GM12865 (cell line): ENCODE measurements around the gene LKAAEAR1.

Experiments
- DNase-seq: peaks from one replicate; pipeline ENCODE4 v3.0.0; 2010; ENCODE audit warnings: low read depth
- H3K4me3 ChIP-seq: 2 replicates; pipeline ENCODE4 v1.5.1; 2011; ENCODE audit warnings: mild to moderate bottlenecking, low read depth, low read length, control low read depth
- TF ChIP-seq, protein P1 (sequence below): IDR thresholded peaks from 2 replicates; pipeline ENCODE4 v1.5.1; 2011; ENCODE audit warnings: low read length, control low read depth, low read depth, inconsistent platforms; ENCODE audit not compliant: insufficient read depth; ENCODE audit errors: missing control alignments

LKAAEAR1 gene

DNA sequence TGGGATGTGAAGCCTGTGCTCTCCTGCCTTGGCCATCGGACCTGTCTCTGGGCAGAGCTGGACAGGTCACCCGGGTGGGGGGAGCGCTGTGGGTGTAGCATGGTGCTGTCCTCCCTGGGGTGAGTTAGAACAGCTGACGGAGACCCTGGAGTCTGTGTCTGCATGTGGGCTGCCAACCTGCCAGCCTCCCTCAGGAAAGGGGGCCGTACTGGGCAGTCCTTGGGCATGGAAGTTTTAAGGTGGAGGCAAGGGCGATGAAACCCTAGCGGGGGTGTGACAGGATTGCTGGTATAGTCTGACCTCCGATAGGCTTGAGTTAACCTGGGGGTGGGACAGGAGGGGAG is 37.2 kb downstream of the LKAAEAR1 start:
- no peak for DNase-seq
- H3K4me3 ChIP-seq: no peak overlapping the region
- TF ChIP-seq, protein P1, sequence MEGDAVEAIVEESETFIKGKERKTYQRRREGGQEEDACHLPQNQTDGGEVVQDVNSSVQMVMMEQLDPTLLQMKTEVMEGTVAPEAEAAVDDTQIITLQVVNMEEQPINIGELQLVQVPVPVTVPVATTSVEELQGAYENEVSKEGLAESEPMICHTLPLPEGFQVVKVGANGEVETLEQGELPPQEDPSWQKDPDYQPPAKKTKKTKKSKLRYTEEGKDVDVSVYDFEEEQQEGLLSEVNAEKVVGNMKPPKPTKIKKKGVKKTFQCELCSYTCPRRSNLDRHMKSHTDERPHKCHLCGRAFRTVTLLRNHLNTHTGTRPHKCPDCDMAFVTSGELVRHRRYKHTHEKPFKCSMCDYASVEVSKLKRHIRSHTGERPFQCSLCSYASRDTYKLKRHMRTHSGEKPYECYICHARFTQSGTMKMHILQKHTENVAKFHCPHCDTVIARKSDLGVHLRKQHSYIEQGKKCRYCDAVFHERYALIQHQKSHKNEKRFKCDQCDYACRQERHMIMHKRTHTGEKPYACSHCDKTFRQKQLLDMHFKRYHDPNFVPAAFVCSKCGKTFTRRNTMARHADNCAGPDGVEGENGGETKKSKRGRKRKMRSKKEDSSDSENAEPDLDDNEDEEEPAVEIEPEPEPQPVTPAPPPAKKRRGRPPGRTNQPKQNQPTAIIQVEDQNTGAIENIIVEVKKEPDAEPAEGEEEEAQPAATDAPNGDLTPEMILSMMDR: no peak

DNA sequence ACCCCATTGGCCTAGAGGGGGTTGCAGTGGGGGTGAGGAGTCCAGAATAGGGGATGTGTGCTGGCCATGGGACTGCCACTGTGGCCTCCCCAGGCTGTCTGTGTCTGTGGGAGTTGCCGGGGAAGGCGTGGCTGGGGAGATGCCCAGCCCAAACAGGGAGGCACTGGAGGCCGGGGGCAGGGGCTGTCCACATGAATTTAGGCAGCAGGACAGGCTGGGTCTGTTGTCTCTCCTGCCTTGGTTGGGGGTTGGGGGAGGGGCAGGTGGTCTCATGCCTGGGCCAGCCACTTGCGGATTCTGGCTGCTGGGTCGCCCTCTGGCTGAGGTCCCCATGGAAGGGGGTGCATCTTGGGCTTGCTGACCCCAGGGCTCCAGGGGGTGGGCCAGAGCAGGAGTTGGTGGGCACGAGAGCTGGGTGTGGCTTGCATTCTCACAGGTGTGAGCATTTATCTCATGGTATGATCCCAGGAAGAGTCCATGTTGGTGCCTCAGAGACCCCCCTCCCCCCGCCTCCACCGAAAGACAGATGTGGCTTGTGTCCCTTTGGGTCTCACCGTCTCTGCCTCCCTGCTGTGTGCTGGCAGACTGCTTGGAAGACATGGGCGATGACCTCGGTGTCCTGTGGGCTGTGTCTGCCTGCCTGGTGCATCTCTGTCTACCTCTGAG is 38.7 kb downstream of the LKAAEAR1 start:
- no peak overlapping the region for H3K4me3 ChIP-seq
- DNase-seq: no peak
- TF ChIP-seq, protein P1: no peak

DNA sequence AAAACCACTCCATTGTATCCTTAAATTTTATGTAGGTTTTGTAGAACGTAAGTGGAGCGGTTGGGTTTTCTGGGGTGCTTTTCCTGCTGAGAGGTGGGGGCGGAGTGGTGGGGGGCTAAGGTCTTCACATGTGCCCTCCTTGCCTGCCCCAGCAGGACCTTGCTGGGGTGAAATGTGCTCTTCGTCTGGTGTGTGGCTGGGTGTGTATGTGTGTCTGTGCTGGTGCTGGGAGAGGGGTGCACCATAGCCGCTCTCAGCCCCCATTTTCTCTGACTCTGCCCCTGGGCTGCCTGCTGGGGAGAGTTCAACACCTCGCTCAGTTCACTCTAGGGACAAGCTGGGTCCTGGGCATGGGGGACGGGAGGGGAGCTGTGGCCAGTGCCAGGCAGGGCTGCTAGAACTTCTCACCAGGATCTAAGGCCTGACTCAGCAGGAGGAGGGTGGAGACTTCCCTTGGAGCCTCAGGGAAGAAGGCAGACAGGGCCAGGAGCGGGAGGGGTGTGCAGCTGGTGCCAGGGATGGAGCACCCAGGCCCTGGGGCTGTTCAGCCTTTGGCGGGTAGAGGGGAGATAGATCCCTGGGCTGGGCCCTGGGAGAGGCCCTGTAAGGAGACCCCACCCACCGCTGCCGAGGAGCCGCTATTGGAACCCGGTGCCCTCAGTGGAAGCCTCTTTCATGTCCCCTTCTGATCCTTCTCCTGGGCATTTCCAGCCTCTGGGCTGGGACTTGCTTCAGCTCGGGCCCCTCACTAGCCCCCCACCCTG is 39.5 kb downstream of the LKAAEAR1 start:
- H3K4me3 ChIP-seq: no peak overlapping the region
- TF ChIP-seq, protein P1: no peak
- no peak for DNase-seq

DNA sequence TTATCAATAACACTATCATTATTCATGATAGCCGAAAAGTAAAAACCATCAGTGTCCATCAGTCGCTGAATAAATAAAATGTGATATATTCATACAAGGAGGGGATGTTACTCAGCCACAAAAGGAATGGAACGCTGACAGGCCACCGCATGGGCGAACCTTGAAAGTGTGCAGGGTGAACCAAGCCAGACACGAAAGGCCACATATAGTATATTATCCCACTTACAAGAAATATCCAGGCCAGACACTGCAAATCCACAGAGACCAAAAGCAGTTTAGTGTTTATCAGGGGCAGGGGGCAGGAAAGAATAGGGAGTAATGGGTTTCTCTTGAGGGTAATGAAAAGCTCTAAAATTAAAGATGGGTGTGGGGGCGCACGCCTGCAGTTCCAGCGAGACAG is 40.4 kb downstream of the LKAAEAR1 start:
- TF ChIP-seq, protein P1: no peak
- DNase-seq: no peak

DNA sequence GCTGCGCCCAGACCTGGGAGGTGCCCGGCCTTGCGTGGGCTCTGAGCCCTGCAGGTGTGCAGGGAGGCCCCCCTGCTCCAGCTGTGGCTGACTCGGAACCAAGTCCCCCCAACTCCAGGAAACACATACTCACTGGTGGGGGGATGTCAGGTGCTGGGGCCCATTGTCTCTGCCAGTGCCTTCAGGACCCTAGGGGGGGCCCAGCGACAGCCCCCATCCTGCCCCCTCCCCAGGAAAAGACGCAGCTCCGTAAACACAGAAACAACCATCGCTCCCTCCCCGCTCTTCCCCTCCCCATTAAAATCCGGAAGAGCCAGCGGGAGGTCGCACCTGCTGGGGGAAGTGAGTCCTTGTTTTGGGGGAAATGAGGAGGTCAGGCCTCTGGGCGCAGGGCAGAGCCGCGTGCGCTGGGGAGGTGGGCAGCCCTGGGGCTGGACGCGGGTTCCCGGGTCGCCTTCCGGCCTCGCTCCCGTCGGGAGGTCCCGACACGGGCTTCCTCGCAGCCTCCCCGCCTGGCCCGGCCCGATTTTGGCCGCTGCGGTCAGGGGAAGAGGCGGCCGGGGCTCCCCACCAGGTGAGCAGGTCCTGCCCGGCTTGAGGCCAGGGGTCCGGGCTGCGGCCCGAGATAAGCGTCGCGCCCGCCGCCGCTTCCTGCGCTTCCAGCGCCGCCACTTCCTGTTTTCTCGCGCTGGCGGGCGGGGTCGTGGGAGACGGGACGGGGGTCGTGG is 42.0 kb downstream of the LKAAEAR1 start:
- TF ChIP-seq, protein P1: no peak
- peak overlapping the region; percentile 61 for H3K4me3 ChIP-seq
- peak; percentile 59 for DNase-seq

More for the DNA sequence above, 40.4 kb downstream of the LKAAEAR1 start:
- H3K4me3 ChIP-seq: no peak overlapping the region

DNA sequence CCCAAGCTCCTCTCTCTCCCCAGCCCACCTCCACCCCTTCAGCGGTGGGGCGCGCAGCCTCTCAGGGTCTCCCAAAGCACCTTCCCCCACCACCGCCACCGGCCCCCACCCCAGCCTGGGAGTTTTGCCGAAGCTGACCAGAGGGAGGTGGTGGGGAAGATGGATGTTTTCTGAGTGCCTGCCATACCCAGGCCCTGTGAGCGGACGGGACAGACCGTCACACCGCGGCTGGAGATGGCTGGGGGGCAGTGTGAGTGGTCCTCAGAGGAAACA is 42.5 kb downstream of the LKAAEAR1 start:
- H3K4me3 ChIP-seq: peak overlapping the region; percentile 61
- TF ChIP-seq, protein P1: no peak
- DNase-seq: peak; percentile 35
